HepG2 (cell line): Measurements from ENCODE around the gene REEP6. TPM values are rescaled to one million over a fixed set of nuclear protein-coding genes. Genes with fewer than 3 reads are reported as not detected.
A peak's percentile ranks its signal among the peaks of the same experiment; 100 is the strongest.

Experiments used
- ATF5 ChIP-seq: sonication (generic); formaldehyde crosslinking; IDR thresholded peaks from 2 replicates; pipeline ENCODE4 v1.4.0; 2020; ENCODE audit warnings: mild to moderate bottlenecking, low read depth, missing genetic modification reagents
- CHCHD3 ChIP-seq: sonication (generic); formaldehyde crosslinking; IDR thresholded peaks from 2 replicates; pipeline ENCODE4 v1.8.0; 2022; ENCODE audit warnings: mild to moderate bottlenecking, missing genetic modification reagents, moderate library complexity
- CTCF ChIP-seq: sonication (generic); formaldehyde crosslinking; IDR thresholded peaks from 2 replicates; pipeline ENCODE4 v1.5.0; 2020; ENCODE audit warnings: mild to moderate bottlenecking, missing genetic modification reagents, moderate library complexity
- FOXO1 ChIP-seq: sonication (generic); formaldehyde crosslinking; IDR thresholded peaks from 2 replicates; pipeline ENCODE4 v1.4.0; 2020; ENCODE audit warnings: missing genetic modification reagents
- GATAD1 ChIP-seq: IDR thresholded peaks from 2 replicates; pipeline ENCODE4 v1.6.1; 2016; ENCODE audit warnings: missing genetic modification reagents, missing compliant biosample characterization
- HNF4A ChIP-seq: sonication (generic); formaldehyde crosslinking; IDR thresholded peaks from 2 replicates; pipeline ENCODE4 v1.4.0; 2020; ENCODE audit warnings: missing genetic modification reagents
- IKZF4 ChIP-seq: sonication (generic); formaldehyde crosslinking; IDR thresholded peaks from 2 replicates; pipeline ENCODE4 v1.5.1; 2020; ENCODE audit warnings: borderline replicate concordance, mild to moderate bottlenecking, low read depth, missing genetic modification reagents; ENCODE audit errors: not compliant biosample characterization
- NCOA2 ChIP-seq: sonication (generic); formaldehyde crosslinking; IDR thresholded peaks from 2 replicates; pipeline ENCODE4 v1.8.0; 2022; ENCODE audit warnings: inconsistent platforms
- SMARCC2 ChIP-seq: fragments of 450-650 bp; IDR thresholded peaks from 2 replicates; pipeline ENCODE4 v1.6.1; 2017; ENCODE audit warnings: antibody characterized with exemption, mild to moderate bottlenecking
- TCF12 ChIP-seq, 2 experiments: fragments of 450-650 bp in 1 of 2; sonication (generic) in 1 of 2; formaldehyde crosslinking in 1 of 2; IDR thresholded peaks; 2 replicates each; pipeline versions ENCODE4 v1.6.1 to v1.8.0; 2017 to 2022; ENCODE audit warnings: antibody characterized with exemption in 1 of 2, mild to moderate bottlenecking in 1 of 2, missing genetic modification reagents in 1 of 2, moderate library complexity in 1 of 2
- ZBTB34 ChIP-seq: sonication (generic); formaldehyde crosslinking; IDR thresholded peaks from 2 replicates; pipeline ENCODE4 v1.8.0; 2022; ENCODE audit warnings: mild to moderate bottlenecking, missing genetic modification reagents
- ZFP82 ChIP-seq: sonication (generic); formaldehyde crosslinking; IDR thresholded peaks from 2 replicates; pipeline ENCODE4 v1.5.1; 2020; ENCODE audit warnings: mild to moderate bottlenecking, missing genetic modification reagents, borderline replicate concordance
- ZNF343 ChIP-seq: sonication (generic); formaldehyde crosslinking; IDR thresholded peaks from 2 replicates; pipeline ENCODE4 v1.4.0; 2020; ENCODE audit warnings: mild to moderate bottlenecking, missing genetic modification reagents
- ZNF350 ChIP-seq: sonication (generic); formaldehyde crosslinking; IDR thresholded peaks from 2 replicates; pipeline ENCODE4 v1.4.0; 2020; ENCODE audit warnings: mild to moderate bottlenecking, low read depth, missing genetic modification reagents, borderline replicate concordance
- ZNF720 ChIP-seq: sonication (generic); formaldehyde crosslinking; IDR thresholded peaks from 2 replicates; pipeline ENCODE4 v1.4.0; 2020; ENCODE audit warnings: missing genetic modification reagents
- polyA plus RNA-seq, 8 experiments: library from polyadenylated mRNA; depleted of rRNA in 3 of 8; stranded (reverse) in 7 of 8; unstranded in 1 of 8; fragments of >200 nt; fragmentation: Illumina TruSeq in 4 of 8; extraction: Trizol in 4 of 8; gene quantifications; 2 replicates each; pipeline versions ENCODE4 v1.2.1 to v1.2.3, GENCODE V29; 2011 to 2016; ENCODE audit warnings: low read depth in 4 of 8, missing spikeins in 1 of 8, mixed read lengths in 1 of 8; ENCODE audit not compliant: insufficient read depth in 1 of 8
- total RNA-seq, 5 experiments: library from RNA; depleted of rRNA; stranded (reverse); fragments of >200 nt; fragmentation: Illumina TruSeq; extraction: Trizol; gene quantifications; 2 replicates each; pipeline ENCODE4 v1.2.3, GENCODE V29; 2016; ENCODE audit warnings: low read depth in 1 of 5
- TF ChIP-seq, protein P1 (sequence below): IDR thresholded peaks from 2 replicates; pipeline ENCODE4 v1.6.1; 2012; ENCODE audit warnings: low read length, improper control_type of control experiment
- TF ChIP-seq, protein P2 (sequence below): sonication (generic); formaldehyde crosslinking; IDR thresholded peaks from 2 replicates; pipeline ENCODE4 v1.4.0; 2020; ENCODE audit warnings: missing genetic modification reagents, low read depth, mild to moderate bottlenecking, borderline replicate concordance
- TF ChIP-seq, protein P3 (sequence below): sonication (generic); formaldehyde crosslinking; IDR thresholded peaks from 2 replicates; pipeline ENCODE4 v1.4.0; 2020; ENCODE audit warnings: missing genetic modification reagents

Gene REEP6
- total and polyA plus RNA-seq, 2 of the 13 experiments (the other 11 are each of a cell fraction or from before 2014, with no cell fraction given): 10.0 to 28.8 TPM

DNA sequence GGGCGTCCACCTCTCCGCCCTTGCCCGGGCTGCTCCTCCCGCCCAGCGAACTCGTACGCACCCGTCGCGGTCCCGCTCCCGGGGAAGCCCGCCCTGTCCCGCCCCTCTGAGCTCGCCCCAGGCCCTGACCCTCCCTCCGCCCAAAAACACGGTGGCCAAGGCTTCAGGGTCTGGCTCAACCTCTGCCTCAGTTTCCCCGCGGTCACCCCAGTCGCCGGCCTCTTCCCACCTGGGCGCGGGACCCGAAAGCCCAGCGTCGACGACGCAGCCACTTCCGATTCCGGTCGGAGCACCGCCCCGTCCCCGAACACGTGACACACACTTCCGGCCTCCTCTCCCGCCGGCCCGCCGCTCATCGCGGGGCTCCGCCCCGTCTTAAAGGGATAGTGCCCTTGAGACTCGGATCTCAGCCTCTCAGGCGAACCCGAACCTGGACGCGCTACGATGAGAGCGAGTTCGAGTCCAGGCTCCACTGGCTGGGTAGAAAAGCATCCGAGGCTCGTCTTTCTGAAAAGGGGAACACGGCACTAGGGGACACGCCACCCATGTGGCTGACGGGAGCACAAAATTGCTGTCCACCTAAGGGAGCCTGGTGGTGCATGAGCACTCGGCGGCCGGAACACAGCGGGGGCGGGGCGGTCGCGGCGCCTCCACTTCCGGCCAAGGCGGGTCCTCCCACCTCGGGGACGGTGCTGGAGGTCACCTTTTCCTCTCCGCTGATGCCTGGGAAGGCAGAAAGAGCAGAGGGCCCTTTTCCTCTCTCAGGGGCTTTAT lies 11.9 kb upstream of the REEP6 start, which contains the start of gene C19orf25 (continued):
- TF ChIP-seq GATAD1 (CRISPR knock-in tag) (peak; percentile 88), NCOA2 (CRISPR knock-in tag) (no peak; the same call in 1 of the 2 replicates), ZFP82 (CRISPR knock-in tag) (peak; percentile 80; the same call in 1 of the 2 replicates), ZNF350 (CRISPR knock-in tag) (peak; percentile 75; the same call in 1 of the 2 replicates), ZNF343 (no peak), SMARCC2 (no peak), CTCF (CRISPR knock-in tag) (no peak), CHCHD3 (CRISPR knock-in tag) (no peak), ATF5 (CRISPR knock-in tag) (no peak), HNF4A (CRISPR knock-in tag) (peak; percentile 17; the same call in 1 of the 2 replicates), ZNF720 (CRISPR knock-in tag) (no peak), FOXO1 (CRISPR knock-in tag) (peak; percentile 9; the same call in 1 of the 2 replicates), TCF12 (IDR thresholded peaks at IDR 0.05) (no peak), TCF12 (CRISPR knock-in tag; IDR thresholded peaks at IDR 0.05) (no peak), IKZF4 (CRISPR knock-in tag) (no peak), ZBTB34 (no peak)
- TF ChIP-seq, protein P1, sequence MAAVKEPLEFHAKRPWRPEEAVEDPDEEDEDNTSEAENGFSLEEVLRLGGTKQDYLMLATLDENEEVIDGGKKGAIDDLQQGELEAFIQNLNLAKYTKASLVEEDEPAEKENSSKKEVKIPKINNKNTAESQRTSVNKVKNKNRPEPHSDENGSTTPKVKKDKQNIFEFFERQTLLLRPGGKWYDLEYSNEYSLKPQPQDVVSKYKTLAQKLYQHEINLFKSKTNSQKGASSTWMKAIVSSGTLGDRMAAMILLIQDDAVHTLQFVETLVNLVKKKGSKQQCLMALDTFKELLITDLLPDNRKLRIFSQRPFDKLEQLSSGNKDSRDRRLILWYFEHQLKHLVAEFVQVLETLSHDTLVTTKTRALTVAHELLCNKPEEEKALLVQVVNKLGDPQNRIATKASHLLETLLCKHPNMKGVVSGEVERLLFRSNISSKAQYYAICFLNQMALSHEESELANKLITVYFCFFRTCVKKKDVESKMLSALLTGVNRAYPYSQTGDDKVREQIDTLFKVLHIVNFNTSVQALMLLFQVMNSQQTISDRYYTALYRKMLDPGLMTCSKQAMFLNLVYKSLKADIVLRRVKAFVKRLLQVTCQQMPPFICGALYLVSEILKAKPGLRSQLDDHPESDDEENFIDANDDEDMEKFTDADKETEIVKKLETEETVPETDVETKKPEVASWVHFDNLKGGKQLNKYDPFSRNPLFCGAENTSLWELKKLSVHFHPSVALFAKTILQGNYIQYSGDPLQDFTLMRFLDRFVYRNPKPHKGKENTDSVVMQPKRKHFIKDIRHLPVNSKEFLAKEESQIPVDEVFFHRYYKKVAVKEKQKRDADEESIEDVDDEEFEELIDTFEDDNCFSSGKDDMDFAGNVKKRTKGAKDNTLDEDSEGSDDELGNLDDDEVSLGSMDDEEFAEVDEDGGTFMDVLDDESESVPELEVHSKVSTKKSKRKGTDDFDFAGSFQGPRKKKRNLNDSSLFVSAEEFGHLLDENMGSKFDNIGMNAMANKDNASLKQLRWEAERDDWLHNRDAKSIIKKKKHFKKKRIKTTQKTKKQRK: no peak
- TF ChIP-seq, protein P2, sequence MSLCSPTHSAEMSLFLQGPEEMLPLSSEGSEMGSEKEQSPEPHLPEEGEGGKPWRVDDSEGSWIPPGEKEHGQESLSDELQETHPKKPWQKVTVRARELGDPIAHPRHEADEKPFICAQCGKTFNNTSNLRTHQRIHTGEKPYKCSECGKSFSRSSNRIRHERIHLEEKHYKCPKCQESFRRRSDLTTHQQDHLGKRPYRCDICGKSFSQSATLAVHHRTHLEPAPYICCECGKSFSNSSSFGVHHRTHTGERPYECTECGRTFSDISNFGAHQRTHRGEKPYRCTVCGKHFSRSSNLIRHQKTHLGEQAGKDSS (CRISPR knock-in tag): peak; percentile 25; the same call in 1 of the 2 replicates
- TF ChIP-seq, protein P3, sequence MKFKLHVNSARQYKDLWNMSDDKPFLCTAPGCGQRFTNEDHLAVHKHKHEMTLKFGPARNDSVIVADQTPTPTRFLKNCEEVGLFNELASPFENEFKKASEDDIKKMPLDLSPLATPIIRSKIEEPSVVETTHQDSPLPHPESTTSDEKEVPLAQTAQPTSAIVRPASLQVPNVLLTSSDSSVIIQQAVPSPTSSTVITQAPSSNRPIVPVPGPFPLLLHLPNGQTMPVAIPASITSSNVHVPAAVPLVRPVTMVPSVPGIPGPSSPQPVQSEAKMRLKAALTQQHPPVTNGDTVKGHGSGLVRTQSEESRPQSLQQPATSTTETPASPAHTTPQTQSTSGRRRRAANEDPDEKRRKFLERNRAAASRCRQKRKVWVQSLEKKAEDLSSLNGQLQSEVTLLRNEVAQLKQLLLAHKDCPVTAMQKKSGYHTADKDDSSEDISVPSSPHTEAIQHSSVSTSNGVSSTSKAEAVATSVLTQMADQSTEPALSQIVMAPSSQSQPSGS: peak; percentile 38; the same call in 1 of the 2 replicates
